HL-60 (cell line): ENCODE measurements around the gene CCM2L.

Experiments used
- CTCF ChIP-seq: IDR thresholded peaks from one replicate; pipeline ENCODE4 v1.5.1; 2011; ENCODE audit warnings: low read length, control low read depth, inconsistent platforms; ENCODE audit not compliant: insufficient read depth
- SPI1 ChIP-seq: IDR thresholded peaks from 2 replicates; pipeline ENCODE4 v1.6.1; 2012; ENCODE audit warnings: low read depth, mild to moderate bottlenecking, borderline replicate concordance
- TF ChIP-seq, protein P1 (sequence below): IDR thresholded peaks from 2 replicates; pipeline ENCODE4 v1.6.1; 2012; ENCODE audit warnings: low read depth; ENCODE audit not compliant: insufficient replicate concordance

DNA sequence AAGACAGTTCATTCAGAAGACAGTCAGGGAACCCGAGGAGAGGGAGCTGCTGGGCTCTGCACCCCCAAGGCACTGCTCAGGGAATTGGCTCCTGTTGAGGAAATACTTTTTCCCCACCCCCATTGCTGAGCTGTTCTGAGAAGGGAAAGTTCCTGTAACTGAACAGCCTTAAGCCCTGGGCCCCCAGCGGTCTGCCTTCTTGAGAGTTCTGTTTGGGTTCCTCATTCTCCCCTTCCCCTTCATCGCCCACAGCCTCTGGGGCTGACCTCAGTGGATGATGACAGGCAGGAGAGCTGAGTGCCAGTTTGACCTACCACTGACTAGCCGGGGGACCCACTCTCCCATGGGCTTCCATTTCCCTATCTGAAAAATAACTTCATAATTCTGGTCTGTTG, 52.5 kb downstream of the CCM2L start:
- TF ChIP-seq CTCF: no peak
- TF ChIP-seq, protein P1, sequence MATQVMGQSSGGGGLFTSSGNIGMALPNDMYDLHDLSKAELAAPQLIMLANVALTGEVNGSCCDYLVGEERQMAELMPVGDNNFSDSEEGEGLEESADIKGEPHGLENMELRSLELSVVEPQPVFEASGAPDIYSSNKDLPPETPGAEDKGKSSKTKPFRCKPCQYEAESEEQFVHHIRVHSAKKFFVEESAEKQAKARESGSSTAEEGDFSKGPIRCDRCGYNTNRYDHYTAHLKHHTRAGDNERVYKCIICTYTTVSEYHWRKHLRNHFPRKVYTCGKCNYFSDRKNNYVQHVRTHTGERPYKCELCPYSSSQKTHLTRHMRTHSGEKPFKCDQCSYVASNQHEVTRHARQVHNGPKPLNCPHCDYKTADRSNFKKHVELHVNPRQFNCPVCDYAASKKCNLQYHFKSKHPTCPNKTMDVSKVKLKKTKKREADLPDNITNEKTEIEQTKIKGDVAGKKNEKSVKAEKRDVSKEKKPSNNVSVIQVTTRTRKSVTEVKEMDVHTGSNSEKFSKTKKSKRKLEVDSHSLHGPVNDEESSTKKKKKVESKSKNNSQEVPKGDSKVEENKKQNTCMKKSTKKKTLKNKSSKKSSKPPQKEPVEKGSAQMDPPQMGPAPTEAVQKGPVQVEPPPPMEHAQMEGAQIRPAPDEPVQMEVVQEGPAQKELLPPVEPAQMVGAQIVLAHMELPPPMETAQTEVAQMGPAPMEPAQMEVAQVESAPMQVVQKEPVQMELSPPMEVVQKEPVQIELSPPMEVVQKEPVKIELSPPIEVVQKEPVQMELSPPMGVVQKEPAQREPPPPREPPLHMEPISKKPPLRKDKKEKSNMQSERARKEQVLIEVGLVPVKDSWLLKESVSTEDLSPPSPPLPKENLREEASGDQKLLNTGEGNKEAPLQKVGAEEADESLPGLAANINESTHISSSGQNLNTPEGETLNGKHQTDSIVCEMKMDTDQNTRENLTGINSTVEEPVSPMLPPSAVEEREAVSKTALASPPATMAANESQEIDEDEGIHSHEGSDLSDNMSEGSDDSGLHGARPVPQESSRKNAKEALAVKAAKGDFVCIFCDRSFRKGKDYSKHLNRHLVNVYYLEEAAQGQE: peak; percentile 52
- peak; percentile 95 for TF ChIP-seq SPI1
